IPS-11a (cell line): Measurements from ENCODE around the gene ADCYAP1.

Source experiments
- H3K4me3 ChIP-seq: one replicate; pipeline ENCODE4 v1.5.1; 2013; ENCODE audit warnings: low read depth, low read length, control low read depth

The ADCYAP1 gene

GRCh38 chr18:908758-909724 is 4.4 kb downstream of the ADCYAP1 start:
- peak overlapping the region; percentile 24 for H3K4me3 ChIP-seq

GRCh38 chr18:910247-910646 is 5.6 kb downstream of the ADCYAP1 start:
- no peak overlapping the region for H3K4me3 ChIP-seq

GRCh38 chr18:911025-911424 is 6.4 kb downstream of the ADCYAP1 start:
- H3K4me3 ChIP-seq = no peak overlapping the region

- H3K4me3 ChIP-seq = no peak overlapping the region
These were observed 6.8 kb downstream of the ADCYAP1 start for GRCh38 chr18:911486-911885.

- no peak overlapping the region for H3K4me3 ChIP-seq
These were observed 11.9 kb downstream of the ADCYAP1 start for GRCh38 chr18:916562-916961.

- no peak overlapping the region for H3K4me3 ChIP-seq
These were observed 14.4 kb downstream of the ADCYAP1 start for GRCh38 chr18:919078-919477.

- no peak overlapping the region for H3K4me3 ChIP-seq
These were observed 18.6 kb downstream of the ADCYAP1 start for GRCh38 chr18:923144-923866.

GRCh38 chr18:924987-925386 is 20.3 kb downstream of the ADCYAP1 start:
- no peak overlapping the region for H3K4me3 ChIP-seq

GRCh38 chr18:926946-927345 is 22.3 kb downstream of the ADCYAP1 start:
- H3K4me3 ChIP-seq = no peak overlapping the region

GRCh38 chr18:933082-933481 is 28.4 kb downstream of the ADCYAP1 start:
- H3K4me3 ChIP-seq = no peak overlapping the region

- H3K4me3 ChIP-seq = no peak overlapping the region
These were observed 30.0 kb downstream of the ADCYAP1 start for GRCh38 chr18:934518-935133.

GRCh38 chr18:936941-937340 is 32.3 kb downstream of the ADCYAP1 start:
- no peak overlapping the region for H3K4me3 ChIP-seq

GRCh38 chr18:939166-939565 is 34.5 kb downstream of the ADCYAP1 start:
- no peak overlapping the region for H3K4me3 ChIP-seq

- H3K4me3 ChIP-seq = no peak overlapping the region
These were observed 35.3 kb downstream of the ADCYAP1 start for GRCh38 chr18:939958-940357.

GRCh38 chr18:941331-941730 is 36.7 kb downstream of the ADCYAP1 start:
- H3K4me3 ChIP-seq = no peak overlapping the region

GRCh38 chr18:944440-944839 is 39.8 kb downstream of the ADCYAP1 start:
- H3K4me3 ChIP-seq = no peak overlapping the region

- no peak overlapping the region for H3K4me3 ChIP-seq
These were observed 45.3 kb downstream of the ADCYAP1 start for GRCh38 chr18:949724-950631.

GRCh38 chr18:950882-951495 is 46.3 kb downstream of the ADCYAP1 start:
- H3K4me3 ChIP-seq = no peak overlapping the region

GRCh38 chr18:955384-956066 is 50.9 kb downstream of the ADCYAP1 start:
- H3K4me3 ChIP-seq = no peak overlapping the region

GRCh38 chr18:957829-958228 is 53.2 kb downstream of the ADCYAP1 start:
- H3K4me3 ChIP-seq = no peak overlapping the region
